Nephron (organoid): ENCODE data around the gene SIK2.

Source experiments
- H3K27ac Mint-ChIP-seq, 3 experiments: 2 replicates each; pipeline ENCODE4 v1.8.0; 2020; ENCODE audit warnings: mixed read lengths in 3 of 3, mild to moderate bottlenecking in 2 of 3, moderate library complexity in 1 of 3
- H3K27me3 Mint-ChIP-seq: 2 replicates; pipeline ENCODE4 v1.8.0; 2021; ENCODE audit warnings: low read depth, mild to moderate bottlenecking, moderate library complexity, mixed read lengths
- H3K36me3 Mint-ChIP-seq: 2 replicates; pipeline ENCODE4 v1.8.0; 2020; ENCODE audit warnings: low read depth, mixed read lengths
- H3K4me1 Mint-ChIP-seq: 2 replicates; pipeline ENCODE4 v1.8.0; 2020; ENCODE audit warnings: mixed read lengths
- H3K4me3 Mint-ChIP-seq, 3 experiments: 2 replicates each; pipeline ENCODE4 v1.8.0; 2020; ENCODE audit warnings: mild to moderate bottlenecking in 3 of 3, mixed read lengths in 3 of 3, moderate library complexity in 2 of 3
- H3K9me3 Mint-ChIP-seq: 2 replicates; pipeline ENCODE4 v1.8.0; 2020; ENCODE audit warnings: mixed read lengths
- CTCF ChIP-seq, 3 experiments: fragments of 200-600 bp; sonication (generic); IDR thresholded peaks; one replicate each; pipeline ENCODE4 v1.5.0; 2021; ENCODE audit warnings: antibody characterized with exemption in 3 of 3; ENCODE audit not compliant: unreplicated experiment in 3 of 3

The SIK2 gene

DNA sequence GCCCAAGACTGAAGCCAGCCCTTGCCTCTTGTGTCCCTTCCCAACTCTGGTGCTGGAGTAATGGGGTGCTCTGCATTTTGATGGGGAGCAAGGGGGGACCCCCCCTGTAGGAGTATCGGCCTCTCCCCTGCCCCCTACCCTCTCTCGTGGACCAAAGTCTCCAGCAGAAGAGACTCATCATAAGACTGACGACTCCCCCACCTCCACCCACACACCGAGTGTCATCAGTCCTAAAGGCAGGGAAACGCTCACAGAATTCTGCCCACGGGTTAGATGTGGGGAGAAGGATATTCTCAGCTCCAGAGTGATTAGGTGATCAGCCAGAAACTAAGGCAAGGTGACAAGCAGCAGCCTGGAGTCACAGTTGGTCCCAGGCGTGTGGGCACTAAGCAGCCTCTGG is 125.2 kb downstream of the SIK2 start:
- Mint-ChIP-seq H3K9me3 (no peaks in the 10 kb centered on the region), H3K4me3 (no peak overlapping the region), H3K36me3 (peaks cover 36% of the 10 kb centered on the region), H3K4me1 (peaks cover 43% of the 10 kb centered on the region), H3K27ac (peak overlapping the region in 2 of 3 experiments; percentile 28 to 46), H3K27me3 (peaks cover 3% of the 10 kb centered on the region)
- TF ChIP-seq CTCF (IDR thresholded peaks at IDR 0.05; ENCODE audit: unreplicated experiment in 3 of 3), result no peak

GRCh38 chr11:111729071-111729830 is 127.0 kb downstream of the SIK2 start:
- Mint-ChIP-seq H3K4me1 (peaks cover 46% of the 10 kb centered on the region), H3K27ac (peak overlapping the region; percentile 90 to 92 (median 90)), H3K27me3 (peaks cover 3% of the 10 kb centered on the region), H3K36me3 (peaks cover 21% of the 10 kb centered on the region), H3K4me3 (peak overlapping the region in 2 of 3 experiments; percentile 17 to 70), H3K9me3 (no peaks in the 10 kb centered on the region)
- TF ChIP-seq CTCF (IDR thresholded peaks at IDR 0.05; ENCODE audit: unreplicated experiment in 3 of 3), result no peak

GRCh38 chr11:111729831-111730311 is 127.6 kb downstream of the SIK2 start:
- Mint-ChIP-seq H3K27me3 (peaks cover 3% of the 10 kb centered on the region), H3K4me1 (peaks cover 51% of the 10 kb centered on the region)

GRCh38 chr11:111730871-111731591 is 128.8 kb downstream of the SIK2 start:
- TF ChIP-seq CTCF (IDR thresholded peaks at IDR 0.05; ENCODE audit: unreplicated experiment in 3 of 3), result no peak

More at GRCh38 chr11:111729831-111730311, 127.6 kb downstream of the SIK2 start:
- Mint-ChIP-seq H3K9me3 (no peaks in the 10 kb centered on the region), H3K4me3 (peak overlapping the region in 2 of 3 experiments; percentile 42 to 70), H3K36me3 (peaks cover 18% of the 10 kb centered on the region), H3K27ac (peak overlapping the region; percentile 90 to 92 (median 90))
- no peak for TF ChIP-seq CTCF (IDR thresholded peaks at IDR 0.05; ENCODE audit: unreplicated experiment in 3 of 3)

DNA sequence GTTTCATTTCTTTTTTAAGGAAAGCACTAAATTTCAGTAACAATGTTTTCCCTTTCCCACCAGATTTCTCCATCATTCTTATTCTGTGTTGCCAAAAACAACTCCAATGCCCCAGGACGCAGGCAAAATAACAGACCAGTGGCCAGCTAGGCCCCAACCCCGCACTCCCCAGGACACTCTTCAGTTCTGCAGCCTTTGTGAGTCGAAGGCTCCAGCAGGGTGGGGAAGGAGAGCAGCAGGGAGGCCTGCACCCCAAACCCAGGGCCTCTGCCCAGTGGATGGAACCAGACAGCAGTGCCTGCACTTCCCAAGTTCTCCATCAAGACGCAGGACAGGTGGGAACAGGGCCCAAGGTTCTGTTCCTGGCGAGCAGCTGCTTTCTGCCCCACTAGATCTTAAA is 129.6 kb downstream of the SIK2 start:
- TF ChIP-seq CTCF (IDR thresholded peaks at IDR 0.05; ENCODE audit: unreplicated experiment in 3 of 3), result no peak
- H3K27me3 Mint-ChIP-seq, result peaks cover 3% of the 10 kb centered on the region

More at GRCh38 chr11:111730871-111731591, 128.8 kb downstream of the SIK2 start:
- Mint-ChIP-seq H3K36me3 (peaks cover 16% of the 10 kb centered on the region), H3K27ac (peak overlapping the region; percentile 71 to 92 (median 90)), H3K4me1 (peaks cover 63% of the 10 kb centered on the region), H3K9me3 (no peaks in the 10 kb centered on the region), H3K4me3 (peak overlapping the region in 2 of 3 experiments; percentile 20 to 21), H3K27me3 (peaks cover 3% of the 10 kb centered on the region)

More for the DNA sequence above, 129.6 kb downstream of the SIK2 start:
- Mint-ChIP-seq H3K4me1 (peaks cover 71% of the 10 kb centered on the region), H3K9me3 (no peaks in the 10 kb centered on the region), H3K27ac (peak overlapping the region in 2 of 3 experiments; percentile 86 to 92), H3K4me3 (peak overlapping the region in 1 of 3 experiments; percentile 4), H3K36me3 (peaks cover 11% of the 10 kb centered on the region)
